Panc1 (cell line): ENCODE data around the gene MGAT1.

ENCODE experiments used
- POLR2AphosphoS5 ChIP-seq: IDR thresholded peaks from 2 replicates; pipeline ENCODE4 v1.6.1; 2012; ENCODE audit warnings: mild to moderate bottlenecking, low read depth, low read length, moderate library complexity
- SIN3A ChIP-seq: IDR thresholded peaks from 2 replicates; pipeline ENCODE4 v1.6.1; 2012; ENCODE audit warnings: low read depth, mild to moderate bottlenecking, low read length, moderate library complexity, borderline replicate concordance; ENCODE audit not compliant: insufficient read depth
- TCF7L2 ChIP-seq: IDR thresholded peaks from 2 replicates; pipeline ENCODE4 v1.6.1; 2011; ENCODE audit warnings: mild to moderate bottlenecking, low read depth, low read length, inconsistent platforms
- TF ChIP-seq, protein P1 (sequence below): fragments of 450-650 bp; IDR thresholded peaks from 2 replicates; pipeline ENCODE4 v1.5.1; 2017; ENCODE audit warnings: mild to moderate bottlenecking
- TF ChIP-seq, protein P2 (sequence below), 2 experiments: IDR thresholded peaks; 2 replicates each; pipeline ENCODE4 v1.6.1; 2011 to 2012; ENCODE audit warnings: low read depth in 2 of 2, control low read depth in 1 of 2, low read length in 1 of 2, mild to moderate bottlenecking in 1 of 2, moderate library complexity in 1 of 2; ENCODE audit not compliant: insufficient read depth in 1 of 2

DNA sequence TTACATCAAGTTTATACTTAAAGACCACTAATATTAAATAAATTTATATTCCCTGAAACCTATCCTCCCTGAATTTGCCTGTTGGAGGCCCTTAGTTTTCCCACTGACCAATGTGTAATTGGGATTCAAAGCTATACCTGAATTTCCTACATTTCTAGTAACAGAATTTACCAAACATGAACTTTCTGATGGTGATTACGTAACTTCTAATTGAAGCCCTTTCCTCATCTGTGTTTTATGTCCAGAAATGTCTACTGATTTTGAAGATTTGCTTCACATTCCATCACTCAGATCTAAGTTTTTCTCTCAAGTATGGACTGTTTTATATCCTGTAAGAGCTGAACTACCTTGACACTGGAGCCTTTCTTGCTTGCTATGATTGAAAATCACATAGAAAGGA, 45.7 kb upstream of the MGAT1 start:
- TF ChIP-seq, protein P1, sequence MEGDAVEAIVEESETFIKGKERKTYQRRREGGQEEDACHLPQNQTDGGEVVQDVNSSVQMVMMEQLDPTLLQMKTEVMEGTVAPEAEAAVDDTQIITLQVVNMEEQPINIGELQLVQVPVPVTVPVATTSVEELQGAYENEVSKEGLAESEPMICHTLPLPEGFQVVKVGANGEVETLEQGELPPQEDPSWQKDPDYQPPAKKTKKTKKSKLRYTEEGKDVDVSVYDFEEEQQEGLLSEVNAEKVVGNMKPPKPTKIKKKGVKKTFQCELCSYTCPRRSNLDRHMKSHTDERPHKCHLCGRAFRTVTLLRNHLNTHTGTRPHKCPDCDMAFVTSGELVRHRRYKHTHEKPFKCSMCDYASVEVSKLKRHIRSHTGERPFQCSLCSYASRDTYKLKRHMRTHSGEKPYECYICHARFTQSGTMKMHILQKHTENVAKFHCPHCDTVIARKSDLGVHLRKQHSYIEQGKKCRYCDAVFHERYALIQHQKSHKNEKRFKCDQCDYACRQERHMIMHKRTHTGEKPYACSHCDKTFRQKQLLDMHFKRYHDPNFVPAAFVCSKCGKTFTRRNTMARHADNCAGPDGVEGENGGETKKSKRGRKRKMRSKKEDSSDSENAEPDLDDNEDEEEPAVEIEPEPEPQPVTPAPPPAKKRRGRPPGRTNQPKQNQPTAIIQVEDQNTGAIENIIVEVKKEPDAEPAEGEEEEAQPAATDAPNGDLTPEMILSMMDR, result no peak
- TF ChIP-seq, protein P2, sequence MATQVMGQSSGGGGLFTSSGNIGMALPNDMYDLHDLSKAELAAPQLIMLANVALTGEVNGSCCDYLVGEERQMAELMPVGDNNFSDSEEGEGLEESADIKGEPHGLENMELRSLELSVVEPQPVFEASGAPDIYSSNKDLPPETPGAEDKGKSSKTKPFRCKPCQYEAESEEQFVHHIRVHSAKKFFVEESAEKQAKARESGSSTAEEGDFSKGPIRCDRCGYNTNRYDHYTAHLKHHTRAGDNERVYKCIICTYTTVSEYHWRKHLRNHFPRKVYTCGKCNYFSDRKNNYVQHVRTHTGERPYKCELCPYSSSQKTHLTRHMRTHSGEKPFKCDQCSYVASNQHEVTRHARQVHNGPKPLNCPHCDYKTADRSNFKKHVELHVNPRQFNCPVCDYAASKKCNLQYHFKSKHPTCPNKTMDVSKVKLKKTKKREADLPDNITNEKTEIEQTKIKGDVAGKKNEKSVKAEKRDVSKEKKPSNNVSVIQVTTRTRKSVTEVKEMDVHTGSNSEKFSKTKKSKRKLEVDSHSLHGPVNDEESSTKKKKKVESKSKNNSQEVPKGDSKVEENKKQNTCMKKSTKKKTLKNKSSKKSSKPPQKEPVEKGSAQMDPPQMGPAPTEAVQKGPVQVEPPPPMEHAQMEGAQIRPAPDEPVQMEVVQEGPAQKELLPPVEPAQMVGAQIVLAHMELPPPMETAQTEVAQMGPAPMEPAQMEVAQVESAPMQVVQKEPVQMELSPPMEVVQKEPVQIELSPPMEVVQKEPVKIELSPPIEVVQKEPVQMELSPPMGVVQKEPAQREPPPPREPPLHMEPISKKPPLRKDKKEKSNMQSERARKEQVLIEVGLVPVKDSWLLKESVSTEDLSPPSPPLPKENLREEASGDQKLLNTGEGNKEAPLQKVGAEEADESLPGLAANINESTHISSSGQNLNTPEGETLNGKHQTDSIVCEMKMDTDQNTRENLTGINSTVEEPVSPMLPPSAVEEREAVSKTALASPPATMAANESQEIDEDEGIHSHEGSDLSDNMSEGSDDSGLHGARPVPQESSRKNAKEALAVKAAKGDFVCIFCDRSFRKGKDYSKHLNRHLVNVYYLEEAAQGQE (IDR thresholded peaks at IDR 0.05; ENCODE audit: insufficient read depth in 1 of 2, low read depth in 2 of 2, low read length in 1 of 2), result no peak
- TF ChIP-seq POLR2AphosphoS5, result no peak
- no peak for TF ChIP-seq TCF7L2
- TF ChIP-seq SIN3A, result no peak
